Epithelial cell of esophagus (primary cell): ENCODE measurements around the gene EFEMP1.

Experiments
- DNase-seq: peaks from one replicate; pipeline ENCODE4 v3.0.0; 2010; ENCODE audit warnings: low read depth
- H3K4me3 ChIP-seq: 2 replicates; pipeline ENCODE4 v1.5.1; 2011; ENCODE audit warnings: mild to moderate bottlenecking, low read length, control low read depth
- CTCF ChIP-seq: IDR thresholded peaks from 2 replicates; pipeline ENCODE4 v1.5.1; 2011; ENCODE audit warnings: low read depth, mild to moderate bottlenecking, low read length, control low read depth, inconsistent platforms; ENCODE audit not compliant: insufficient read depth; ENCODE audit errors: missing control alignments

The EFEMP1 gene

GRCh38 chr2:55864351-55865084, 59.1 kb downstream of the EFEMP1 start:
- no peak for DNase-seq
- no peak overlapping the region for H3K4me3 ChIP-seq
- TF ChIP-seq CTCF, result no peak

- peak; percentile 99 for DNase-seq
- TF ChIP-seq CTCF, result no peak
- no peak overlapping the region for H3K4me3 ChIP-seq
These were observed 60.8 kb downstream of the EFEMP1 start for GRCh38 chr2:55862673-55863390.

GRCh38 chr2:55862246-55862645, 61.3 kb downstream of the EFEMP1 start:
- H3K4me3 ChIP-seq, result no peak overlapping the region
- DNase-seq, result peak; percentile 91
- no peak for TF ChIP-seq CTCF

GRCh38 chr2:55861733-55862132, 61.8 kb downstream of the EFEMP1 start:
- no peak for DNase-seq
- TF ChIP-seq CTCF, result no peak
- H3K4me3 ChIP-seq, result no peak overlapping the region

- H3K4me3 ChIP-seq, result no peak overlapping the region
These were observed 62.8 kb downstream of the EFEMP1 start for GRCh38 chr2:55860832-55861231.

GRCh38 chr2:55859875-55860274, 63.7 kb downstream of the EFEMP1 start:
- no peak for DNase-seq
- no peak overlapping the region for H3K4me3 ChIP-seq
- no peak for TF ChIP-seq CTCF

More at GRCh38 chr2:55860832-55861231, 62.8 kb downstream of the EFEMP1 start:
- TF ChIP-seq CTCF, result no peak
- DNase-seq, result no peak
